Lower leg skin (tissue), 4 donors: ENCODE data around the gene MAB21L2. TPM values are rescaled to one million over a fixed set of nuclear protein-coding genes. Genes with fewer than 3 reads are reported as not detected.
"Not testable (repeated sequence)": the region's sequence is repeated elsewhere in the genome, so short reads cannot be mapped to it uniquely, and the experiment has no call there.

ENCODE experiments used
- DNase-seq, 2 donors: peaks; one replicate each; pipeline ENCODE4 v3.0.0-alpha.2; 2019; ENCODE audit warnings: low spot score in 2 of 2
- H3K4me3 ChIP-seq: fragments of 200-600 bp; sonication (generic); 2 replicates; pipeline ENCODE4 v1.5.1; 2017; ENCODE audit warnings: mild to moderate bottlenecking, low read depth; ENCODE audit not compliant: poor library complexity, severe bottlenecking
- POLR2A ChIP-seq, 2 donors: fragments of 450-650 bp; IDR thresholded peaks; one replicate each; pipeline ENCODE4 v1.6.1; 2016 to 2017; ENCODE audit warnings: antibody characterized with exemption in 2 of 2, mild to moderate bottlenecking in 1 of 2, moderate library complexity in 1 of 2
- WGBS, 2 donors: methylation state at CpG; one replicate each; pipeline ENCODE4 v1.1.5; 2018; 5-methylcytosine and 5-hydroxymethylcytosine counted together
- intact Hi-C: fragments of 100-400 bp; cut with DNase I; formaldehyde crosslinking; loops from one replicate; pipeline ENCODE4 v1.15.0; 2023; ENCODE audit warnings: low total_unique reads
- total RNA-seq, 4 donors: library from RNA; depleted of rRNA; stranded (reverse); fragments of >200 nt; gene quantifications; one replicate each; pipeline ENCODE4 v1.1.0, GENCODE V29; 2016
- TF ChIP-seq, protein P1 (sequence below), 3 donors: fragments of 450-650 bp; IDR thresholded peaks; one replicate each; pipeline ENCODE4 v1.5.1; 2016; ENCODE audit warnings: antibody characterized with exemption in 3 of 3, mild to moderate bottlenecking in 3 of 3, moderate library complexity in 2 of 3

The MAB21L2 gene
- not detected for total RNA-seq

DNA sequence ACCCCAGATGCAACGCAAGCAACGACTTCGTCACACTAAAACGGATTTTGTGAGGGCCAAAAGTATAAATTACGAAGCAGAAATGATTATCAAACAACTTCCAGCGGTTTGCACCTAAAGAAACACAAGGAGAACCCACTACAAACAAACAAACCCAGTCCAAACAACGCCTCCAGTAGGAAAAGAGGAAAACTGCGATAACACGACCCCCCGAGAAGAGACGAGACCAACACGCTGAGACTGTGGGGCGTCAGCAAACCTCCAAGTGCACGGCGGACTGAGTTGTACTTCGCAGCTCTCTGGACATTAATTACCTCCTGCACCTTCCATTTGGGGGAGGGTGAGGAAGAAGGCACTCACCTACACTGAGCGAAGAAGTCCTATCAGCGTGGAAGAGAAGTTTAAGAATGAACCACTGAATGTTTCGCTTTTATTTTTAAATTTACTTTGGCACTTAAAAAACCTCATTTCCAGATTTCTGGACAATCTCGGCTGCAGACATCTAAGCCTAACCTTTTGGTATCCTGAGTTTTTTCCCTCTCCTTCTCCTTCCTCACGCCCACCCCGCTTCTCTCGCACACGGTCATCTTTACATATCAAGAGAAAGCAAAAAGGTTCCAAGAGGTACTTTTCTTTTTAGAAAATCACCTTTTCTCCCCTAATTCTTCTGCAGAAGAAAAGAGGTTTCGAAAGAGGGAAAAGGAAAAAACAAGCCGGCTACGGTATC is at the start of gene MAB21L2:
Gene MAB21L2, plus strand, starts transcription at position 6 of the 727 bp plus-strand sequence. CDS start 879 bp downstream, outside the sequence.
- intact Hi-C loops, result no loop called here
- TF ChIP-seq, protein P1, sequence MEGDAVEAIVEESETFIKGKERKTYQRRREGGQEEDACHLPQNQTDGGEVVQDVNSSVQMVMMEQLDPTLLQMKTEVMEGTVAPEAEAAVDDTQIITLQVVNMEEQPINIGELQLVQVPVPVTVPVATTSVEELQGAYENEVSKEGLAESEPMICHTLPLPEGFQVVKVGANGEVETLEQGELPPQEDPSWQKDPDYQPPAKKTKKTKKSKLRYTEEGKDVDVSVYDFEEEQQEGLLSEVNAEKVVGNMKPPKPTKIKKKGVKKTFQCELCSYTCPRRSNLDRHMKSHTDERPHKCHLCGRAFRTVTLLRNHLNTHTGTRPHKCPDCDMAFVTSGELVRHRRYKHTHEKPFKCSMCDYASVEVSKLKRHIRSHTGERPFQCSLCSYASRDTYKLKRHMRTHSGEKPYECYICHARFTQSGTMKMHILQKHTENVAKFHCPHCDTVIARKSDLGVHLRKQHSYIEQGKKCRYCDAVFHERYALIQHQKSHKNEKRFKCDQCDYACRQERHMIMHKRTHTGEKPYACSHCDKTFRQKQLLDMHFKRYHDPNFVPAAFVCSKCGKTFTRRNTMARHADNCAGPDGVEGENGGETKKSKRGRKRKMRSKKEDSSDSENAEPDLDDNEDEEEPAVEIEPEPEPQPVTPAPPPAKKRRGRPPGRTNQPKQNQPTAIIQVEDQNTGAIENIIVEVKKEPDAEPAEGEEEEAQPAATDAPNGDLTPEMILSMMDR (IDR thresholded peaks at IDR 0.05), result no peak
- no peak for TF ChIP-seq POLR2A (IDR thresholded peaks at IDR 0.05)
- DNase-seq, result no peak
- WGBS, 2 donors, result 82 to 84% methylated on average over 27 of the region's 27 CpGs
- no peak within 1 kb of the TSS for H3K4me3 ChIP-seq

DNA sequence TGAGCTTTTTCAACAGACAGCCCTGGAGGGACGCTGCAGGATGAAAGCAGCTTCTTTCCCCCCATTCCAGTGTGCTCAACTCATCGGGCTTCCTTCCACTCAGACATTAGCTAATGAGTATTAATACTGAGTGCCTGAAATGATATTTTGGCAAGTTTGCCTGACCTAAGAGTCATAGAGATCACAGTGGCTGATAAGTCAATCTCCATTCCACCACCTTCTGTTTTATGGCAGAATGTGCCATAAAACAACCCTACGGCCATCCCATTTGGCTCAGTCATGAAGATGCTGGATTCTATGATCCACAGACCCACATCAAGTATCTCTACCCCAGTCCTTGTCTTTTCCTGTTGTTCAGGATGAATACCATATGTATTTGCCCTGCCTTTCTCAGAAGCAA is 48.3 kb upstream of the MAB21L2 start:
- intact Hi-C loops, result no loop called here
- 86 to 92% methylated on average over 3 of the region's 3 CpGs for WGBS, 2 donors

DNA sequence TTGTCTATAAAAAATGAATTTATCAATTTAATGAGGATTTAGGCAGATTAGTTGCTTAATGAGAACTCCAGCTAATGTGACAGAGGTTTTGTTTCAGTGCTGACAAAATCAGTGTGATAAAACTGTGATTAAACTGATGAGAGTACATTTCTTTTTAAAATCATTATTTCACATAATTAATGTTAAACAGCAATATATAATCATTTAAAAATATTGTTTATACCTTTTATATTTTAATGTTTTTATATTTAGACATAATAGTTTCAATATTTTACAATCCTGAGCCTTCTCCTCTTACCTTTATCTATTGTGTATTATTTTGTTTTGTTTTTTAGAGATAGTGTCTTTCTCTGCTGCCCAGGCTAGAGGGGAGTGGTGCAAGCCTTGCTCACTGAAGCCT is 47.1 kb upstream of the MAB21L2 start:
- H3K4me3 ChIP-seq, result no peak overlapping the region
- DNase-seq, result no peak
- intact Hi-C loops, result no loop called here
- TF ChIP-seq POLR2A (IDR thresholded peaks at IDR 0.05), result no peak
- TF ChIP-seq, protein P1 (IDR thresholded peaks at IDR 0.05), result no peak

More for the DNA sequence above, 48.3 kb upstream of the MAB21L2 start:
- TF ChIP-seq, protein P1 (IDR thresholded peaks at IDR 0.05), result no peak
- no peak for TF ChIP-seq POLR2A (IDR thresholded peaks at IDR 0.05)
- no peak overlapping the region for H3K4me3 ChIP-seq
- no peak for DNase-seq

DNA sequence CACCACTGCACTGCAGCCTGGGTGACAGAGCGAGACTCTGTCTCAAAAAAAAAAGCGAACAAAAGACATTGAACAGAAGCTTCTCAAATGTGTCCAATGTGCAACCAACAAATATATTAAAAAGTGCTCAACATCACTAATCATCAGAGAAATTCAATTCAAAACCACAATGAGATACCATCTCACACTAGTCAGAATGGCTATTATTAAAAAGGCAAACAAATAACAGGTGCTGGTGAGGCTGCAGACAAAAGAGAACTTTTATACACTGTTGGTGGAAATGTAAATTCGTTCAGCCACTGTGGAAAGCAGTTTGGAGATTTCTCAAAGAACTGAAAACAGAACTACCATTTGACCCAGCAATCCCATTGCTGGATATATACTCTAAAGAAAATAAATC is 44.0 kb upstream of the MAB21L2 start:
- intact Hi-C loops, H3K4me3 ChIP-seq, DNase-seq: not testable (repeated sequence)
- 94 to 96% methylated on average over 3 of the region's 3 CpGs for WGBS, 2 donors

DNA sequence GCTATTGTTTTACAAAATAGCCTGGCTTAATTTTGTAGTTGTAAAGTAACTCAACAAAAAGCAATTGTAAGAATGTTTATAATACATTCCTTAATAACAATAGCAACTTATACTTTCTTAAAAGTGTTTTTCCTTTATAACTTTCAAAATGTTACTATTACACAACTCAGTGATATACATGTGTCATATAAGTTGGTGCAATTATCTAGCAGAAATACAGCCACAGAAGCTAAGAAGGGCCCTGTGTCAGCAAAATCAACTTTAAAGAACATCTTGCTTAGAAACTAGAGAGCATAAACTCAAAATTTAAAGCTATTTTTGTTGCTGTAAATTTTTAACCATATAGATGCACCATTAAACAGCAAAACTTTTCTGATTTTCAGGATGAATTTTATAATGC is 41.4 kb upstream of the MAB21L2 start:
- H3K4me3 ChIP-seq, result no peak overlapping the region
- no peak for DNase-seq
- TF ChIP-seq POLR2A (IDR thresholded peaks at IDR 0.05), result no peak
- TF ChIP-seq, protein P1 (IDR thresholded peaks at IDR 0.05), result no peak
- intact Hi-C loops, result no loop called here

DNA sequence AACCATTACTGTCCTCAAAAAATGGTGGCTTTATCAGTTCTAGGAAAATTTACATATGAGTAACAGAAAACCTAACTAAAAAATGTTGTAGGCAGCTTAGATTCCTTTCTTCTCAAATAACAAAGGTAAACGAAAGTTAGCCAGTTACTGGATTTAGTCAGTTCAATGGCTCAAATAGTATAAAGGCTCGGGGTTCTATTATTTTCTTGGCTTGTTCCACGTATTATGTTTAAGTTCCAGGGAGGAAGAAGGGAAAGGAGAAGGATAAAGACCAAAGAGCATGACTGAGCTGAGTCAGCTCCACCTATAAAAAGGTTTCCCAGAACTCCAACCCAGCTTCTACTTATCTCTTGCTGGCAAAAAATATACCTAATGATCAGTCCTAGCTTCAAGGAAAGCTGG is 41.0 kb upstream of the MAB21L2 start:
- TF ChIP-seq, protein P1 (IDR thresholded peaks at IDR 0.05), result no peak
- no peak for TF ChIP-seq POLR2A (IDR thresholded peaks at IDR 0.05)
- no peak for DNase-seq
- no peak overlapping the region for H3K4me3 ChIP-seq
- intact Hi-C loops, result no loop called here
- WGBS, 2 donors, result 85 to 88% methylated on average over 3 of the region's 3 CpGs
